Stimulated activated CD4-positive, alpha-beta T cell treated with anti-CD3 and anti-CD28 coated beads, Interleukin-1b, Interleukin-23, amount 100 ng/mL, for 24 hours (primary cell): Measurements from ENCODE around the gene CACNA2D3.
"Not testable (repeated sequence)": the region's sequence is repeated elsewhere in the genome, so short reads cannot be mapped to it uniquely, and the experiment has no call there.

Source experiments
- DNase-seq, 4 experiments: peaks; one replicate each; pipeline ENCODE4 v3.0.0-alpha.2; 2020; ENCODE audit warnings: low read depth in 4 of 4, low spot score in 1 of 4

CACNA2D3 gene

DNA sequence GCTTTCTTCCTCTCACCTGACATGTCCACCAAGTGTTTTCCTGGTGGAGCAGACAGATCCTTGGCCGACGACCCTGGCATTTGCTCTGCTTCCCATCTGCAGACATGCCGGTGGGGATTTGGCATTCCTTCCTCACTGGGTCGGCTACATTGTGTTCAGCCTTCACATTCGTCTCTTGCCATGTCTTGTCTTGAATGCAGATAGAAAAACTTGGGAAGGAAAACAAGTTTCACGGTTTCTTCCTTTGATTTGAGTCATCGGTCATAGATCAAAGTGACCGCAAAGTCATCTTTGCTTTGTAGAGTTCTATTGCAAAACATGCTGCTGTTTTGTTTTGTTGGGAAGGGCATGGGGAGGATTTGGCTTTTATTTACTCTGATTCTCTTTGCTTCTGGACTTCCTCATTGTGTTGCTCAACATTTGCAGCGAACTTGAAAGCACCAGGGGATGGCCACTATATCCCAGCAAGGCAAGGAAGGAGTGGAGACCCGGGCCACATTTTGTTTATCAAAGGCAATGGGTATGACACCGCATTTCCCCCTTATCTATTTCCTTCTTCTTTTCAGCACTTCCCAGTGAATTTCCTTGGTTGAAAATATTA is 321.3 kb downstream of the CACNA2D3 start:
- DNase-seq: no peak

GRCh38 chr3:54445630-54446029 is 323.3 kb downstream of the CACNA2D3 start:
- DNase-seq: no peak

DNA sequence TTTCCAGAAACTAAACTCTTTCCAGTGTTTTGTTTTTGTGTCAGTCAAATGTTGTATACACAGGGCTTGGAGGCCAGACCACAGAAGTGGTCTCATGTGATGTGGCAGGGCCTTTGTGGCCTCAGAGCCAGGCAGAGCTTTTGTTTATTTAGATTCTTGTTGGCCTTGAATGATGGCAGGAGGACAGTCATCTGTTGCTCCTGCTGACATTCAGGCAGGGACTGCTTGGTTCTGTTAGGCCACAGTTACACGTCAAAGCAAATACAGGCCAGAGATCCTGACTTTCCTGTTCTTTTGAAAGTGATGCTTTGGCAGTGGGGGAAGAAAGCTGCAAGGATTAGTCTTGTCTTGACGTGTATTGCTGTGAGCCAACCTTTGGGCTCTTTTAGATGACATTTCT is 325.1 kb downstream of the CACNA2D3 start:
- DNase-seq: no peak

- no peak for DNase-seq
Observed at GRCh38 chr3:54454806-54455205, 332.5 kb downstream of the CACNA2D3 start.

DNA sequence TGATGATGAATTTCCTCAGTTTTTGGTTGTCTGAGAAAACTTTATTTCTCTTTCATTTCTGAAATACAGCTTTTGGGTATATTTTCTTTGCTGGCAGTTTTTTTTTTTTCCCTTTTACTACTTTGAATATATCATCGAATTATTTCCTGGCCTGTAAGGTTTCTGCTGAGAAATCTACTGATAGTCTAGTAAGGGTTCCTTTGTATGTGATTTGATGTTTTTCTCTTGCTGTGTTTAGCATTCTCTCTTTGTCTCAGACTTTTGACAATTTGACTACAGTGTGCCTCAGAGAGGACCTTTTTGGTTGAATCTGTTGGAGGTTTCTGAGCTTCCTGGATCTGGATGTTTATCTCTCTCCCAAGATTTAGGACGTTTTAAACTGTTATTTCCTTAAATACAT is 336.0 kb downstream of the CACNA2D3 start:
- no peak for DNase-seq

GRCh38 chr3:54464554-54464953 is 342.2 kb downstream of the CACNA2D3 start:
- DNase-seq: not testable (repeated sequence)

GRCh38 chr3:54476891-54477290 is 354.5 kb downstream of the CACNA2D3 start:
- DNase-seq: no peak

DNA sequence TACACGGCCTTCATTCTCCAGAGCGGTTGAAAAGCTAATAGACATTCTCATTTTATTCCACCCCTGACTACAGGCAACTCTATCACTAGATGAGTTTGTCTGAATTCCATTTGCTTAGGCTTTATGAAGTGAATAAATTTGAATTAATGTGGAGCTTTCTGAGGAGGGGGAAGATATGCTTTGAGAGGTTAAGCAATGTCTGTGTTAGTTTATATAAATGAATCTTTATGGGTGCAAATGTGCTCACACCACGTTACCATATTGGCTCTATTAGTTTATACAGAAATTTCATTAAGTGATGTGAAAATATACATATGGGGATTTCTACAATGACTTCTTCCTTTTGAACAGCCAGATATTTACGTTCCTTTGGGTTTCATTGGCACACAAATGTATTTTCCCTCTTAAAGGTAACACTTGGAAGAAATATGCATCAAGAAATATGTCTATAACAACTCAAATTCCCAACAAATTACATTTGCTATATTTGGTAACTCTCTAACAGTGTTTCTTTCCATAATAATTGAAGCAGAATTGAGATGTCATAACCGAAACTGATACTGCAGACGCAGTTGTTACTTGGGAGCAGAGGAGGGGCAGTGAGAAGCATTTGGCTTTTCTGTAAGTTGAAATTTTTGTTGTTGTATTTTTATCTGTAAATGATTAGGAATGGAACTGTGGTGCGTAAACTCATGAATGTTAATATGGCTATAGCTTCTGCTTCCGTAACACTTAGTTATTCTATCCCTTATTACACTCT is 359.4 kb downstream of the CACNA2D3 start:
- no peak for DNase-seq

- no peak for DNase-seq
Observed at GRCh38 chr3:54484334-54484733, 362.0 kb downstream of the CACNA2D3 start.

DNA sequence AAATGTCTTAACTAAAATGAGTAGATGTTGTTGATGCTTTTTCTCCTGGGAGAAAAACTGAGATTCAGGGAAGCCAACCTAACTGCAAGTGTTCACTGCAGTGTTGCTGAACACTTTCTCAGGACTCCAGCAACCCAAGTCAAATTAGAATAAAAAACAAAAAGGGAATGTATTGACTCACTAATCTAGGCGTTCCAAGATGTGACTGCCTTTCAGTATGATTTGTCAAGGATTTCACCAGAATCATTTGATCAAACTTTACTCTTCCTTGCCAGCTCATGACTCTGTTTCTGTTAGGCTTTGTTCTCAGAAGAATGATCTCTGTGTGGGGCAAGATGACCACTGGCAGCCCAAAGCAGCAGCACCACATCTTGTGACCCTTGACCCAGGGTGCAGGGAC is 364.0 kb downstream of the CACNA2D3 start:
- no peak for DNase-seq

- no peak for DNase-seq
Observed at GRCh38 chr3:54488297-54488696, 365.9 kb downstream of the CACNA2D3 start.

- no peak for DNase-seq
Observed at GRCh38 chr3:54494209-54494608, 371.9 kb downstream of the CACNA2D3 start.

DNA sequence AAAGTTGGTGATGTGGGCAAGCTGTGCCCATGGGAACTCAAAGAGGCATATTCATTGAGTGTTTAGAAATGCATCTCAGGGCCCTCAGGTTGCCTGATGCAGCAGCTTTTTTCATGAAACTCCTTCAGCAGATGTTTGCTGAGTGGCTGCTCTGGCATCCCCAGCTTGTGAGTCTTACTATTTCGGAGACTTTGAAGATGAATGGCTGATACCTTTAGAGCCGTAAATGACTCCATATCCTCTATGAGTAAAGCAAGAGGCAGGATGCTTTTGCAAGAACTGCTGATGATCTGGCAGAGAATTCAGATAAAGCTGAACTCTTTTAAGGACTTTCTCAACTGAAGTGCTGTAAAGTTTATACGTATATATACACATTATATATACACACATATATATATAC is 384.3 kb downstream of the CACNA2D3 start:
- no peak for DNase-seq

DNA sequence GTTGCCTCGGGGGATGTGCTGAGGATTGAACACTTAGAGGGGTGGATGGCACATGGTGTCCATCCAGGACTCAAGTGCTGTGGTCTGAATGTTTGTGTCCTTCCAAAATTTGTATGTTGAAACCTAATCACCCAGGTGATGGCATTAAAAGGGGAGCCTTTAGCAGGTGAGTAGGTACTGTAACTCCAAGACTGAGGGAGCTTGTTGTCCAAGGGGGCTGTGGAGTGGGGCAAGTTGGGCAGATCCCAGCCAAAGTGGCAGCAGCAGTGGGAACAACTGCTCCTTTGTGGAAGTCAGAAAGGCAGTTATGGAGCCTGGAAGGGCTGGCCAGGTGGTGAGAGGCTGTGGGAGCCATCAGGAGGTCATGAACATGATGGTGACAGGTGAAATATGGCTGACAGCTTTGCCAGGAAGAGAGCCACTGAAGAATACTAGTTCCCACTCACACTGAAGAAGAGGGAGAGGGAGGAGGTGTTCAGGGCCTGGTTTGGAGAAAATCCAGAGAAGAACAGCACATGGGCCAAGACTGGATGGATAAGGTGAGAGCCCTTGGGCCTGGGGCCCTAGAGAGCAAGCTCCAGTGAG is 385.6 kb downstream of the CACNA2D3 start:
- no peak for DNase-seq

GRCh38 chr3:54510506-54510905 is 388.2 kb downstream of the CACNA2D3 start:
- no peak for DNase-seq

DNA sequence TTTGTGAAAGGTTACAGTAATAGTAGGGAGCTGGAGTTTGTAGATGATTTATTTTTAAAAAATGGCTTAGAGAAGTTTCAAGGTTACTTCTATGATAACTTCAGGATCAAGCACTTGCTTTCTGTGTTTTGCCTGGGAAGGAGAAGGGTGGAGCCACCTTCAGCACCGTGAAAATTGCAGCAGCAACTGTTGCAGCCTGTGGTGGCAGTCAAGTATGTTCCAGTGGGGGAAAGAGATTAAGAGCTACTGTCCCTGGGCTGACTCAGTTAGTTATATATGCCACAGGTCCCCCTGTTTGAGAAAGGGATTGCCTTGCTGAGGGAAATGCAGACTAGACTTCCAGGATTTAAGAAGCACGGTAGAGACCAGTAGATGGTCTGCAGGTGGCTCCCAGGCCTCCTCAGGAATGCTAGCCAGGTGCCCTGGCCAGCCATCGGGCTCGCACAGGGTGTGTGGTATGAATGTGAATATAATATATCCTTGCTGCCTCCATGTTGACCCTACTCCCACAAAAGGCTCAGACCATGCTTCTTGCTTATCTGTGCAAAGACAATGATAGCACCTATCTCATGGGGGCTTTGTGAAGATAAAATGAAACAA is 389.5 kb downstream of the CACNA2D3 start:
- DNase-seq: no peak

DNA sequence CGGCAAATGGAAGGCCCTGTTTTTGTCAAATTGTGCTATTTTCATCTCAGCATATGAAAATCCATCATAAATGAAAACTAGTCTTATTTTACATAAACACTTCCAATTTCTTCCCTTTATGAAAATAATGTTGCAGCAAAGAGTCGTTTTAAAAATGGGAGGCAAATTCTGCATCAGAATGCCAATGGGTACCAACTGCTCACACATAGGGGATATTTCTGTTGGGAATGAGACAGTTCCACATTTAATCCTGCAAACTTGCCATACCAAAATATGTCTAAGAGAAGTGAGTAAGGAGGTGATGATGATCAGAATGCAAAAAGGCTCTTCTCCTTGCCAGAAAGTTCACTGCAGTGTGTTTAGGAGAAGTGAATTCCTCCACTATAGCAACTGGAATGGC is 391.7 kb downstream of the CACNA2D3 start:
- DNase-seq: no peak

DNA sequence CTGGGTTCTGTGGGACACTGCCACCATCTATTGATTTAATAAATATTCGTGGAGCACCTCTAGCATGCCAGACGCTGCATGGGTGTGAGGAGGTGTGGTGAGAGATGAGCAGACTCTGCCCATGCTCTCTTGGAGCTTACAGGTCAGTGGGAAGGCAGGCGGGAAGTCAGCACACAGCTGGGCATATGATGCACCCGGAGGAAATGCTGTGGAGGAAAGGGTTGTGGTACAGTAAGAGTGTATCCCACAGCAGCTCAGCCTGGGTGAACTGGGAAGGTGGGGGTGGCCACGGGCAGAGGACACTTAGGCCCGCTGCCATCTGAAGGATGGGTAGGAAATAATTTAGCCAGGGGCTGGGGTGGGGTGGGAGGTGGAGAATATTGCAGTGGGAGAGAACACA is 392.1 kb downstream of the CACNA2D3 start:
- no peak for DNase-seq

DNA sequence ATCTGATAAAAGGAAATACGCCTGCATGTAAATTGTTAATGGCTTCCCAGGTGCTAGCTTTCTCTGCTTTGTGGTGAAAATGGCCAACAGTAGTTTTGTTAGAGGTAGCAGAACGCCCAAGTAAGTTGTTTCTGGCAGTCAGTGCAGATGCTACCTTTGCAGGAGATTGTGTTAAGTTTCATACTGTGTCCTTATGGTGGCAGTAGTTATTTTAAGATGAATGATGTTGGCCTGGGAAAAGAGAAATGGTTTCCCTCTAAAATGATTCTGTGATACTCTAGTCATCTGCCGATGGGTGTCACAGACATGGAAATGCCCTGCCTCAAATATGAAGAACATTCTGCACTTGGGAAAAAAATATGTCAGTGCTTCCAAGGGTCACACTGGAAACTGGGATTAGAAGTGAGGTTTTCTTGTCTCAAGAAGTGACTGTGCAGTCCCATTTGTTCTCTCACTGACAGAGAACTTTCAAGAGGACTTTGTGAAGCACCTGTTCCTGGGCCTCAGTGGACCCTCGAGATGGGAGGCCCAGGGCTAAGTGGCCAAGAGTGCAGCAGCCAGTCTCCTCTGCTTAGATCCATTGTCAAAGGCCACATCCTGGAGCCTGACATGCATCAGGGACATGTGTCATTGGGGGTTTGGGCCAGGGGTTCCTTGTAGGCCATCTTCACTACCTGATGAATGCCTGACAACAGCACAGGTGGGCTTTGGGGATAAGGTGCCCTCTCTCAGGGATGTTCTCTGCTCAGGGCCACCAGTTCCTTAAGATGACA is 393.3 kb downstream of the CACNA2D3 start:
- DNase-seq: no peak

- DNase-seq: no peak
Observed at GRCh38 chr3:54517424-54517823, 395.1 kb downstream of the CACNA2D3 start.

- no peak for DNase-seq
Observed at GRCh38 chr3:54518011-54518675, 395.8 kb downstream of the CACNA2D3 start.
